Activated CD8-positive, alpha-beta T cell treated with anti-CD3 and anti-CD28 coated beads for 36 hours (primary cell): Measurements from ENCODE around the gene GEMIN7. TPM values are rescaled to one million over a fixed set of nuclear protein-coding genes. Genes with fewer than 3 reads are reported as not detected.
A peak's percentile ranks its signal among the peaks of the same experiment; 100 is the strongest.

Source experiments
- ATAC-seq: fragments of 200-7000 bp; cut with Tn5 transposase; one replicate; pipeline ENCODE4 v1.10.0; 2021; ENCODE audit warnings: mild to moderate bottlenecking, moderate library complexity
- CTCF ChIA-PET: fragments of 350-600 bp; sonication (Branson Sonifier 250); formaldehyde crosslinking; loops from one replicate; lab custom pipeline; 2021; ENCODE audit warnings: antibody characterized with exemption; lab: Charles Lee
- POLR2A ChIA-PET: fragments of 350-600 bp; sonication (Branson Sonifier 250); formaldehyde crosslinking; loops from one replicate; lab custom pipeline; 2021; ENCODE audit warnings: antibody characterized with exemption; lab: Charles Lee
- DNase-seq: peaks from one replicate; pipeline ENCODE4 v3.0.0-alpha.2; 2020
- H3K27ac Mint-ChIP-seq: one replicate; pipeline ENCODE4 v1.8.0; 2021; ENCODE audit warnings: mild to moderate bottlenecking, mixed read lengths
- H3K27me3 Mint-ChIP-seq: one replicate; pipeline ENCODE4 v1.8.0; 2021; ENCODE audit warnings: mixed read lengths
- H3K36me3 Mint-ChIP-seq: one replicate; pipeline ENCODE4 v1.8.0; 2021; ENCODE audit warnings: low read depth, mixed read lengths
- H3K4me1 Mint-ChIP-seq: one replicate; pipeline ENCODE4 v1.8.0; 2021; ENCODE audit warnings: low read depth, mixed read lengths
- H3K4me3 Mint-ChIP-seq: one replicate; pipeline ENCODE4 v1.8.0; 2021; ENCODE audit warnings: mild to moderate bottlenecking, moderate library complexity, mixed read lengths
- H3K9me3 Mint-ChIP-seq: one replicate; pipeline ENCODE4 v1.8.0; 2021; ENCODE audit warnings: mixed read lengths
- intact Hi-C: fragments of 100-400 bp; cut with micrococcal nuclease; formaldehyde crosslinking; loops from one replicate; pipeline ENCODE4 v1.10.0; 2022
- total RNA-seq, 2 experiments: library from RNA; stranded (reverse); gene quantifications; one replicate each; pipeline ENCODE4 v1.2.3, GENCODE V29; 2021
- TF ChIP-seq, protein P1 (sequence below): fragments of 200-600 bp; IDR thresholded peaks from one replicate; pipeline ENCODE4 v1.8.0; 2022; ENCODE audit warnings: antibody characterized with exemption, mild to moderate bottlenecking

The GEMIN7 gene
- total RNA-seq, 2 experiments from 2014 or later: 44.1 to 46.8 TPM

DNA sequence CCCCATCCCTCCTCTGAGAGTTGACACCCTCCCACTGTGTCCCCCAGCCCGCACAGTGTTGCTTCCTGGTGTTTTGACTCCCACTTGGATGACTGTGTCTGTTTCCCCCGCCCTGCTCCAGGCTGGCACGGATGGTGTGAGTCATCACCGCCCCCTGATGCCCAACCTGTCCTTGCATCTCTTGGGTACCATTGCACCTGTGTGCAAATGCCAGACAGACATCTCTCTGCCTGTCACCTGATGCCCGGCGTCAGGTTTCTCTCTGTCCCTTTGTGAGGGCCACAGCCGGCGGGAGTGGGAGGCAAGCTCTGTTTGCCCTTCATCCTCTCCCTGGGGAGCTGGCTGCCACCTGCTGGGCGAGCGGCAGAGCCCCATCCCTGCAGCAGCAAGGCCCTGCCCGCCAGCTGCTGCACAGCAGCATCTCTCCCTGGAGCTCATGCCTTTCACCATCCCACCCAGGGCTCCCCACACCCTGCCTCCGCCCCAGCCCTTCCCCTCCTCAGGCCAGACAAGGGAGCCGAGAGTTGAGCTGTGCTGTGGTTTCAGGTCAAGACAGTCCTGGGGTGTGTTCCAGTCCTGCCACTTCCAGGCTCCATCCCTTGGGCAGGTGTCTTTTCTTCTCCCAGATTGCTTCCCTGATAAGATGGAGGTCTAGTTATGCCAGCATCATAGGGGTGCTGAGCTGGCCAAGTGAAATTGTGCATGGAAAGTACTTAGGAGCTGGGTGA, 52.0 kb downstream of the GEMIN7 start:
- intact Hi-C loops: no loop called here
- Mint-ChIP-seq H3K36me3 (no peaks in the 10 kb centered on the region), H3K27me3 (no peaks in the 10 kb centered on the region), H3K9me3 (no peaks in the 10 kb centered on the region), H3K4me3 (no peak overlapping the region), H3K4me1 (peaks cover 11% of the 10 kb centered on the region), H3K27ac (no peak overlapping the region)
- POLR2A ChIA-PET: interaction anchor here (0.7 to 0.9 kb wide), 2 partner anchors 54 to 136 kb away, joined by 3 read pairs; no protein-coding TSS in a partner anchor
- DNase-seq (no peak), ATAC-seq (no peak)
- CTCF ChIA-PET: interaction anchor here (0.9 to 1.1 kb wide), 2 partner anchors 12 to 27 kb away, joined by 3 to 4 read pairs; no protein-coding TSS in a partner anchor
- TF ChIP-seq, protein P1, sequence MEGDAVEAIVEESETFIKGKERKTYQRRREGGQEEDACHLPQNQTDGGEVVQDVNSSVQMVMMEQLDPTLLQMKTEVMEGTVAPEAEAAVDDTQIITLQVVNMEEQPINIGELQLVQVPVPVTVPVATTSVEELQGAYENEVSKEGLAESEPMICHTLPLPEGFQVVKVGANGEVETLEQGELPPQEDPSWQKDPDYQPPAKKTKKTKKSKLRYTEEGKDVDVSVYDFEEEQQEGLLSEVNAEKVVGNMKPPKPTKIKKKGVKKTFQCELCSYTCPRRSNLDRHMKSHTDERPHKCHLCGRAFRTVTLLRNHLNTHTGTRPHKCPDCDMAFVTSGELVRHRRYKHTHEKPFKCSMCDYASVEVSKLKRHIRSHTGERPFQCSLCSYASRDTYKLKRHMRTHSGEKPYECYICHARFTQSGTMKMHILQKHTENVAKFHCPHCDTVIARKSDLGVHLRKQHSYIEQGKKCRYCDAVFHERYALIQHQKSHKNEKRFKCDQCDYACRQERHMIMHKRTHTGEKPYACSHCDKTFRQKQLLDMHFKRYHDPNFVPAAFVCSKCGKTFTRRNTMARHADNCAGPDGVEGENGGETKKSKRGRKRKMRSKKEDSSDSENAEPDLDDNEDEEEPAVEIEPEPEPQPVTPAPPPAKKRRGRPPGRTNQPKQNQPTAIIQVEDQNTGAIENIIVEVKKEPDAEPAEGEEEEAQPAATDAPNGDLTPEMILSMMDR: no peak

DNA sequence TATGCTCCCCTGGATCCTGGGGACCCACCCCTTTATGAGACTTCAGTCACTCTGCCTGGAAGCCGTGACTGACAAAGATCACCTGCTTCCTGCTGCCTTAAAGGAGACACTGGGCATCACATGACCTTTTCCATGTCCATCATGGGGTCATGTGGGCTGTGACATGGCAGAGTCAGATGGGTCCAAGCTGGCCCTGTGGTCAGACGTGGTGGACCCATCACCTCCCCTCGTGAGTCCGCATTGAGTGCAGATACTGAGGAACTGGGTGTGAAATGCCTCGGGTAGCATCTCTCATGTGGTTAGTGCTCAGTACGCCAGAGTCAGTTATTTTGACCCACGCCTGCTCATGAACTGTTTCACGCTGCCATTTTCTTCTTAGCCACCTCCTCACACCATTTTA, 54.6 kb downstream of the GEMIN7 start:
- H3K27me3 Mint-ChIP-seq: no peaks in the 10 kb centered on the region
- TF ChIP-seq, protein P1: no peak
- no peak overlapping the region for H3K4me3 Mint-ChIP-seq
- H3K9me3 Mint-ChIP-seq: no peaks in the 10 kb centered on the region
- H3K27ac Mint-ChIP-seq: peak overlapping the region; percentile 3
- H3K4me1 Mint-ChIP-seq: peaks cover 3% of the 10 kb centered on the region
- ChIA-PET POLR2A (no interaction called here), CTCF (no interaction called here)
- no peaks in the 10 kb centered on the region for H3K36me3 Mint-ChIP-seq
- no peak for DNase-seq
- no peak for ATAC-seq
- intact Hi-C loops: no loop called here

DNA sequence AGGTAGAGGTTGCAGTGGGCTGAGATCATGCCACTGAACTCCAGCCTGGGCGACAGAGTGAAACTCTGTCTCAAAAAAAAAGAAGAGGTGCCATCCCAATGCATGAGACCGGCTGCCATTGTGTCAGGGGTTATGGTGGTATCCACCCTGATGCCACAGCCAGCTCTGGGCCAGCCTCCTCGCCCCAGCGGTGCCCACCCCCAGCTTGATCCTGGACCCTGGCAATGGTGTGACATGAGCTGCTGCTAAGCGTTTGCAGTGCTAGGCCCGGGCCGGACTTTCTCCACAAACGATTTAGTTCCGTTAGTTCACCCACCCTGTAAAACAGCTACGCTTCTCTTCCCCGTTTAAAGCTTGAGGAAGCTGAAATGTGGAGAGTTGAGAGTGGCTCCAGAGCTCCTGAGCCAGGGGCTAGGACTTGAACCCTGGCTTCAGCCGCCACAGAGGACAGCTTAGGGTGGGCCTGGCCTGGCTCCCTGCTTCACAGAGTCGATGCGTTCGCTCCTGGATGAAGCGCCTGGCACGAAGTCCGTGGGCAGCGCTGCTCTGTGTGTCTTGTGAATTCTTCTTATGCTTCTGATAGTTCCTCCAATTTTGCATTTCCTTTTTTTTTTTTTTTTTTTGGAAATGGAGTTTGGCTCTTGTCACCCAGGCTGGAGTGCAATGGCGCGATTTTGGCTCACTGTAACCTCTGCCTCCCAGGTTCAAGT, 56.3 kb downstream of the GEMIN7 start:
- Mint-ChIP-seq H3K4me3 (no peak overlapping the region), H3K36me3 (no peaks in the 10 kb centered on the region), H3K4me1 (peaks cover 3% of the 10 kb centered on the region), H3K27ac (no peak overlapping the region), H3K9me3 (no peaks in the 10 kb centered on the region), H3K27me3 (no peaks in the 10 kb centered on the region)
- POLR2A ChIA-PET: no interaction called here
- intact Hi-C loops: no loop called here
- ATAC-seq (no peak), DNase-seq (no peak)
- CTCF ChIA-PET: interaction anchor here (2.9 kb wide), 1 partner anchor 9 kb away, joined by 10 read pairs; no protein-coding TSS in a partner anchor
- TF ChIP-seq, protein P1: no peak

DNA sequence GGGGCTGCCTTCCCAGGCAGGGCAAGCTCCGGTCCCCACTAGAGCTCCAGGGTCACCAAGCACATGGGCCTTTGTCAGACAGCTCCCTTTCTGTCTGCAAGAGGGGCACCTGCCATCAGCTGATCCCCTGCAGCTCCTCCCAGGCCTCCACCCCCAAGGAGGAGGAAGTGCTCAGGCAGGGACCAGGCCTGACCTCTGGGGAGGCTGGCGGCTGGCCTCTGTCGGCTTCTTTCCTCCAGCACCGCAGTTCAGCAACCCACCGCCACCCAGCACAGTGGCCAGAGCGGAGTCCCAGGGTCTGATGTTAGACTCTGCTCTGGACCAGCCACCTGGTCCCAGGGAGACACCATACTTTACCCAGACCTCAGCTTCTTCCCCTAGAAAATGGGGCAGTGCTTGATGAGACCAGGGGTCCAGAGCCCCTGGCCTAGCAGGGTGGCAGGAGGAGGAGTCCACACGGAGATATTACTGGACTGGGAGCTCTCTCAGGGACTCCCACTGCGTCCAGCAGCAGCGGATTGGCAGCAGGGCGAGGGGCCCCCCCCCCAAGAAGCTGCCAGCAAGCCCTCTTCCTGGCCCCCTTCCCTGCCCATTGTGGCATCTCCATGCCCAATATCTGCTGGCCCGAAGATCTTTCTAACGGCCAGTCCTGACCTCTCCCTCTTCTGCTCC, 57.6 kb downstream of the GEMIN7 start:
- Mint-ChIP-seq H3K4me1 (no peaks in the 10 kb centered on the region), H3K4me3 (no peak overlapping the region), H3K27me3 (no peaks in the 10 kb centered on the region), H3K9me3 (no peaks in the 10 kb centered on the region), H3K36me3 (peaks cover 1% of the 10 kb centered on the region), H3K27ac (no peak overlapping the region)
- ATAC-seq: no peak
- TF ChIP-seq, protein P1: no peak
- no peak for DNase-seq
- intact Hi-C loops: no loop called here
- CTCF ChIA-PET: interaction anchor here (1.0 to 2.9 kb wide), 2 partner anchors 10 to 77 kb away, joined by 3 to 10 read pairs; no protein-coding TSS in a partner anchor
- POLR2A ChIA-PET: interaction anchor here (0.9 to 1.0 kb wide), 2 partner anchors 13 to 249 kb away, joined by 3 read pairs; no protein-coding TSS in a partner anchor
